GM12878 (cell line): Measurements from ENCODE around the gene SURF4.

Source experiments
- CHD4 ChIP-seq: fragments of 200-600 bp; sonication (generic); IDR thresholded peaks from 2 replicates; pipeline ENCODE4 v1.6.1; 2016; ENCODE audit warnings: mild to moderate bottlenecking
- CTCF ChIP-seq, 3 experiments: IDR thresholded peaks in 2 of 3; conservative IDR thresholded peaks in 1 of 3; 2 replicates each; pipeline ENCODE4 v1.5.1; 2011; ENCODE audit warnings: low read depth in 3 of 3, low read length in 3 of 3, mild to moderate bottlenecking in 3 of 3, control low read depth in 2 of 3, moderate library complexity in 2 of 3, inconsistent platforms in 1 of 3, mixed read lengths in 1 of 3; ENCODE audit not compliant: control insufficient read depth in 2 of 3, insufficient read depth in 1 of 3; ENCODE audit errors: extremely low read depth in 1 of 3
- HCFC1 ChIP-seq: fragments of 150-350 bp; IDR thresholded peaks from 2 replicates; pipeline ENCODE4 v1.6.1; 2014; ENCODE audit warnings: low read length
- IRF4 ChIP-seq: IDR thresholded peaks from 2 replicates; pipeline ENCODE4 v1.6.1; 2011; ENCODE audit warnings: low read depth, low read length
- PAX5 ChIP-seq: IDR thresholded peaks from 2 replicates; pipeline ENCODE4 v1.6.1; 2011; ENCODE audit warnings: low read depth, low read length, borderline replicate concordance
- REST ChIP-seq: IDR thresholded peaks from 2 replicates; pipeline ENCODE4 v1.6.1; 2012; ENCODE audit warnings: mild to moderate bottlenecking, low read depth, low read length
- ZNF24 ChIP-seq: fragments of 450-650 bp; IDR thresholded peaks from 2 replicates; pipeline ENCODE4 v1.6.1; 2017; ENCODE audit warnings: antibody characterized with exemption, mild to moderate bottlenecking

GRCh38 chr9:133367221-133367620 lies 8.6 kb downstream of the SURF4 start:
- TF ChIP-seq ZNF24: no peak
- no peak for TF ChIP-seq CHD4
- no peak for TF ChIP-seq PAX5
- no peak for TF ChIP-seq IRF4
- TF ChIP-seq REST: no peak
- no peak for TF ChIP-seq HCFC1
- TF ChIP-seq CTCF (IDR thresholded peaks at IDR 0.05 in 2 of 3, conservative IDR thresholded peaks at IDR 0.05 in 1 of 3; ENCODE audit: control insufficient read depth in 2 of 3, extremely low read depth in 1 of 3, insufficient read depth in 1 of 3, low read depth in 3 of 3, low read length in 3 of 3): no peak
